HG03565 (cell line): ENCODE measurements around the gene SMG6.
A peak's percentile ranks its signal among the peaks of the same experiment; 100 is the strongest.

ENCODE experiments used
- ATAC-seq: cut with Tn5 transposase; IDR thresholded peaks from one replicate; pipeline ENCODE4 v1.9.1; 2021; ENCODE audit warnings: mild to moderate bottlenecking, moderate library complexity; ENCODE audit not compliant: unreplicated experiment

Gene SMG6

GRCh38 chr17:2053380-2054261 lies 250.0 kb downstream of the SMG6 start:
- ATAC-seq: no peak

- ATAC-seq: no peak
Observed at GRCh38 chr17:2051933-2052559, 251.5 kb downstream of the SMG6 start.

- no peak for ATAC-seq
Observed at GRCh38 chr17:2051061-2051932, 252.3 kb downstream of the SMG6 start.

- ATAC-seq: no peak
Observed at GRCh38 chr17:2050300-2051060, 253.1 kb downstream of the SMG6 start.

GRCh38 chr17:2049333-2050299 lies 254.0 kb downstream of the SMG6 start:
- ATAC-seq: peak; percentile 38

DNA sequence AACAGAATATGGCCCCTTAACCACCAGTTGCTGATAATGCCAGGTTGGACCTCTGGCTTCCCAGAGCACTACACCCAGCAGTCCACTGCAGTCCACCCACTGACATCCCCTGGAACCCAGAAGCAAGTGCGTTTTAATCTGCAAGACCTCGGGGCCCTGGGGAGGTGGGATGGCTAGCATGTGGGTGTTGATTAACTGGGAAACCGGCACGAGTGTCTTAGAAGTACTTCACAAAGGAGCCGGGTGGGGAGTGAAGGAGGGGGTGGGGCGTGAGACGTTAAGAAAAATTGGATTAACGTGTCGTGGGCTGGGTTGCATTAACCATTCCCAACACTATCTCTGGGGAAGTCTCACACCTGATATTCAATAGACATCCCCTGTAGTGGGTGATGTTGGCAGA lies 254.8 kb downstream of the SMG6 start:
- ATAC-seq: no peak

GRCh38 chr17:2047590-2047989 lies 256.0 kb downstream of the SMG6 start:
- no peak for ATAC-seq

- no peak for ATAC-seq
Observed at GRCh38 chr17:2044263-2044894, 259.2 kb downstream of the SMG6 start.

DNA sequence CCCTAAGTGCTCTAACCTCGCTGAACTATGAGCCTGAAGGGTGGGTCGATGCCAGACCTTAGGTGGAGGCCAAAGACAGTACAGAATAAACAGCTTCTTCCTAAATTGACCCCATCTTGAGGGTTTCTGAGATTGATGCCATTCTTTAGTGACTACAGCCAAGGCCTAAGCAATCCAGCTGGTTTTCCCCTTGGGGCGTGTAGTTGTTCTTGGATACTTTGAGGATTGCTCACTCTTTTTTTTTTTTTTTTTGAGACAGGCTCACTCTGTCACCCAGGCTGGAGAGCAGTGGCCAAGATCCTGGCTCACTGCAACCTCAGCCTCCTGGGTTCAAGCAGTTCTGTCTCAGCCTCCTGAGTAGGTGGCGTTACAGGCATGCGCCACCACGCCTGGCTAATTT lies 259.8 kb downstream of the SMG6 start:
- no peak for ATAC-seq

DNA sequence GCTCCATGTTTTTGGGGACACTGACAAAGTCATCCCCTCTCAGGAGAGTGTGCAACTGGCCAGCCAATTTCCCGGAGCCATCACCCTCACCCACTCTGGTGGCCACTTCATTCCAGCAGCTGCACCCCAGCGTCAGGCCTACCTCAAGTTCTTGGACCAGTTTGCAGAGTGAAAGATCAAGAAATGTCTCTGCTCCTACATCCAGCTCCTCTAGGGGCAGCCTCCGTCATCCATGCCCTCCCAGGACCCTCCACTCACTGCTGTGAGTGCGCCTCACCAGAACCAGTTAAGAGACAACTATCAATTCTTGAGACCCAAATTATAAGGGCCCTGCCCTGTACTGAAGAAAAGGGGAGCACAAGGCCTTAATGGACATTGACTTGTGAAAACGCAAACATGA lies 260.7 kb downstream of the SMG6 start:
- ATAC-seq: no peak

- no peak for ATAC-seq
Observed at GRCh38 chr17:2042390-2042847, 261.2 kb downstream of the SMG6 start.

GRCh38 chr17:2041561-2042389 lies 261.8 kb downstream of the SMG6 start, which contains the start of gene OVCA2:
Gene OVCA2 (plus strand): TSS chr17:2042022. CDS start chr17:2042048, 26 bp downstream.
- peak; percentile 89 for ATAC-seq

DNA sequence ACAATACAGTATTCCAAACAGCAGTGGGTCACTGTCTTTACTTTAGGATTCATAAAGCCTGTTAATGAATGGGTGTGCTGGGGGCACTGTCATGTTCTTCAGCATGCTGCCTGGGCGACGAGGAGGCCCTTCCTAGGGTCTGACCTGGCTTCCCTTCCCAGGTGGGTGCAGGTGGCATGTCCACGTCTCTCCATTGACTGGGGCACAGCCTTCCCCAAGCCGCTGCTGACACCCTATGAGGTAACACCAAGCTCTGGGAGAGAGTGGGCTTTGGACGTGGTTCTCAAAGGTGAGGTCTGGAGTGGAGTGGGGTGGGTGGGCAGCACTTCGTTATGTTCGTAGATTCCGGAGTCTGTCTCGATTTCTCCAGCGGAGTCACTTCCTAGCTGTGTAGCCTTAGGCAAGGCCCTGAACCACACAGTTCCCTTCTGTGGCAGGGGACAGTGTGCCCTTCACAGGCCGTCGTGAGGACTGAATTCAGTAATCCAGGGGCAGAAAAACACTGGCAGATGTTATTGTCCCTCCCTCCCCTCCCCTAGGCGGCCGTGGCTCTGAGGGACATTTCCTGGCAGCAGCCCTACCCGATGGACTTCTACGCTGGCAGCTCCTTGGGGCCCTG lies 262.5 kb downstream of the SMG6 start:
- no peak for ATAC-seq

DNA sequence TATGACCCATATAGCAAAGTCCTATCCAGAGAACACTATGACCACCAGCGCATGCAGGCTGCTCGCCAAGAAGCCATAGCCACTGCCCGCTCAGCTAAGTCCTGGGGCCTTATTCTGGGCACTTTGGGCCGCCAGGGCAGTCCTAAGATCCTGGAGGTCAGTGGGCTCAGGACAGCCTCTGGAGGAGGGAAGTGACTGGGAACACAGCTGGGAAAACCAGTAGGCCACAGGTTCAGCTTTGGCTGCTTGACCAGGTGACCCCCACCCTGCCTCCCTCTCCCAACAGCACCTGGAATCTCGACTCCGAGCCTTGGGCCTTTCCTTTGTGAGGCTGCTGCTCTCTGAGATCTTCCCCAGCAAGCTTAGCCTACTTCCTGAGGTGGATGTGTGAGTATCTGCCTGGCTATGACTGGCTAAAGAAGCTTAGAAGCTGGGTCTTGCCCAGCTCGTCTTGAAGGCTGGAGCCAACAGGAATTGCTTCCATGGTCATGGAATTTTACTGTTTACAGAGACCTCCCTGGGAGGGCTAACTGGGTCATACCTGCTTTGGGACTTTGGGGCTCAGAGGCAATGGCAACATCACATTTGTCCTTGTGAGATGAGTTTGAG lies 263.3 kb downstream of the SMG6 start:
- no peak for ATAC-seq

GRCh38 chr17:2037155-2037554 lies 266.4 kb downstream of the SMG6 start:
- ATAC-seq: no peak

DNA sequence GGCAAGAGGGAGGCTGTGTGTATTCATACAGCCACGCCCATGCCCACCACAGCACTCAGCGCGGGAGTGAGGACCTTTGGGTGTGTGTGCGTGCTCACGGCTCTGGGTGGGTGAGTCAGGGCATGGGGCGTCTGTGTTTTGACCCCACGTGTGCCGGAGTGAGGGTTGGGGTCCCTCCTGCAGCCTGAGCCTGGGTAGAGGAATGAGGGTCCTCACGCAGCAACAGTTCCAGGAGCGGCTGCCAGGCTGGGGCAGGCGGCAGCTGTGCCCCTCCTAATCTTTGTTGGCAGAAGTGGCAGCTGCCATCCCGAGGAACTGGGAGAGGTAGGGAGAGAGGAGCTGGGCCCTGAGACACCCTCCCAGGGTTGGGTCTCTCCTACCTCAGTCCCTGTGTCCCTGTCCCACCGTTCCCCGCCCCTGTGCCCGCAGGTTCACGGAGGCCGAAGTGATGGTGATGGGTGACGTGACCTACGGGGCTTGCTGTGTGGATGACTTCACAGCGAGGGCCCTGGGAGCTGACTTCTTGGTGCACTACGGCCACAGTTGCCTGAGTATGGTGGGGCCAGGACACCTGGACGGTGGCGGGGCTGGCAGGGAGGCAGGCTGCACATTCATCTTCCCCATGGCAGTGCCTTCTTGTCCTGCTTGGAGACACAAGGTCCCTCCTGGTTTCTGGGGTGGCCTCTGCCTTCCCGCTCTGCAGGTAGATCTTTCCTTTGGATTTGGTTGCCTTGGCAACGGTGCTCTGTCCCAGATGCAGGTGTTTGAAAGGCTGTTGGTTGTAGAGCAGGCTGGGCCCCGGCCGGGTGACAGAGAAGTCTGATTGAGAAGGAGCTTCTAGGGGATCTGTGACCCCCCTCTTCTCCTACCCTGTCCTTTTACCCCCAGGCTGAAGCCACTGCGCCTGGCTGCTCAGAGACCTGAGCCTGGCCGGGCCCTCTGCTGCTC lies 267.8 kb downstream of the SMG6 start:
- ATAC-seq: no peak
